ENCODE measurements around the gene RWDD3.

Gene RWDD3

DNA sequence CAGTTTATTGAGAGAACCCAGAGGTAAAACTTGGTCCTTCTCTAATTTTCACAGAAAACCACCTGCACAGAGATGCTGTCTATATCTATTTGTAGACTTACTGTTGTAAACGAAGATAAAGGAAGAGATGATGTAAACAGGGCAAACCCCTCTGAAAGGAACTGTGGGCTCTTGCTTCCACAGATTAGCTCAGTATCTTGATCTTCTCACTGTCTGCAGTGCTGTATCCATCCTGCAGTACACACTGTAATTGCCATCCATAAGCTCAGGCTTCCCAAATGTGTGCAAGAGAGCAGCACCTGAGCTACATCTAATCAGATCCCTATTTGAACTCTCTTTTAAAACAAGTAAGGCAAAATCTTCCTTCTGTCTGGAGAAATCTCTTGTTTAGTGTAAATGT is 16.6 kb upstream of the RWDD3 start:
- intact Hi-C loops (cut with micrococcal nuclease) = no loop called here
- H3K9me3 Mint-ChIP-seq = no peaks in the 10 kb centered on the region
- no peak overlapping the region for H3K4me3 Mint-ChIP-seq
- H3K27ac Mint-ChIP-seq = no peak overlapping the region
- peaks cover 2% of the 10 kb centered on the region for H3K27me3 Mint-ChIP-seq
- H3K4me1 Mint-ChIP-seq (ENCODE audit: low read depth) = no peaks in the 10 kb centered on the region
- no peaks in the 10 kb centered on the region for H3K36me3 Mint-ChIP-seq (ENCODE audit: low read depth)

DNA sequence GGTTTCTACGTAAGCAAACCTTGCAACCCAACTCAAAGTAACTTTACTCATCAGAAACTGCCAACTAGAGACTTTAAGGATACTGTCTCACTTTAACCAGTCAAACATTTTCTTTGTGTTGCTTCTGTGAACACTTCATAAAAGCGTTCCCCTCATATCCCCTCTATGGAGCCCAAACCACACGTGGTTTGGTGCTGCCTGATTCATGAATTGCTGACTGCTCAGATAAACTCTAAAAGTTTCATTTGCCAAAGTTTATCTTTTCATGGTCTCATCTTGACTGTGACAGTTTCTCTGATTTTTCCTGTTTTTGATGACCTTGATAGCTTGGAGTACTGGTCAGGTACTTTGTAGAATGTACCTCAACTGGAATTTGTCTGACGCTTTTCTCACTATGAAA is 14.6 kb upstream of the RWDD3 start:
- intact Hi-C loops (cut with micrococcal nuclease) = no loop called here
- Mint-ChIP-seq H3K9me3 (no peaks in the 10 kb centered on the region), H3K4me1 (ENCODE audit: low read depth) (no peaks in the 10 kb centered on the region), H3K36me3 (ENCODE audit: low read depth) (no peaks in the 10 kb centered on the region), H3K27ac (no peak overlapping the region), H3K4me3 (no peak overlapping the region), H3K27me3 (peaks cover 2% of the 10 kb centered on the region)

GRCh38 chr1:95221306-95221705 is 12.7 kb upstream of the RWDD3 start:
- no peaks in the 10 kb centered on the region for H3K36me3 Mint-ChIP-seq (ENCODE audit: low read depth)

DNA sequence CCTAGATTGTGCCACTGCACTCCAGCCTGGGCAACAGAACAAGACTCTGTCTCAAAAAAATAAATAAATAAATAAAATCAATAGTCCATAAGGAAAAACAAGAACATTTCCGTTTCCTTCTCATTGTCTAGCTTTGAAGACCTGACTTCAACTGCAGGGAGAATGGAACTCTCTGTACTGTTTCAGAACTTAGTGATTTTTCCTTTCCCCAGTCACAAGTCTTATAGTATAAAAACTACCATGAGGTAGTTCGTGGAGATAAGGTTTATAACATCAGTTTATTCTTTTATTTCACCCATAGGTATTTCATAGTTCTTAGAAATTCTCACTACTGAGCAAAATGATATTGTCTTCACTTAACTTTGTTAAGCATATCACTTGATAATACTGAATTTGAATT is 11.4 kb upstream of the RWDD3 start:
- Mint-ChIP-seq H3K36me3 (ENCODE audit: low read depth) (no peaks in the 10 kb centered on the region), H3K9me3 (no peaks in the 10 kb centered on the region), H3K4me1 (ENCODE audit: low read depth) (peaks cover 5% of the 10 kb centered on the region), H3K27ac (no peak overlapping the region), H3K4me3 (no peak overlapping the region), H3K27me3 (no peaks in the 10 kb centered on the region)
- intact Hi-C loops (cut with micrococcal nuclease) = no loop called here

More at GRCh38 chr1:95221306-95221705, 12.7 kb upstream of the RWDD3 start:
- H3K4me1 Mint-ChIP-seq (ENCODE audit: low read depth) = no peaks in the 10 kb centered on the region
- intact Hi-C loops (cut with micrococcal nuclease) = no loop called here
- H3K27me3 Mint-ChIP-seq = peaks cover 2% of the 10 kb centered on the region
- no peaks in the 10 kb centered on the region for H3K9me3 Mint-ChIP-seq
- H3K4me3 Mint-ChIP-seq = no peak overlapping the region
- H3K27ac Mint-ChIP-seq = no peak overlapping the region

- no peaks in the 10 kb centered on the region for H3K36me3 Mint-ChIP-seq (ENCODE audit: low read depth)
- intact Hi-C loops (cut with micrococcal nuclease) = no loop called here
- H3K4me1 Mint-ChIP-seq (ENCODE audit: low read depth) = peaks cover 5% of the 10 kb centered on the region
- H3K4me3 Mint-ChIP-seq = no peak overlapping the region
- no peak overlapping the region for H3K27ac Mint-ChIP-seq
- no peaks in the 10 kb centered on the region for H3K27me3 Mint-ChIP-seq
- no peaks in the 10 kb centered on the region for H3K9me3 Mint-ChIP-seq
Measured at GRCh38 chr1:95223110-95223509, 10.9 kb upstream of the RWDD3 start.

GRCh38 chr1:95226781-95227660 is 7.0 kb upstream of the RWDD3 start:
- peaks cover 5% of the 10 kb centered on the region for H3K4me1 Mint-ChIP-seq (ENCODE audit: low read depth)
- no peak overlapping the region for H3K4me3 Mint-ChIP-seq
- peaks cover 20% of the 10 kb centered on the region for H3K27me3 Mint-ChIP-seq
- intact Hi-C loops (cut with micrococcal nuclease) = no loop called here
- H3K9me3 Mint-ChIP-seq = no peaks in the 10 kb centered on the region
- no peak overlapping the region for H3K27ac Mint-ChIP-seq
- no peaks in the 10 kb centered on the region for H3K36me3 Mint-ChIP-seq (ENCODE audit: low read depth)

DNA sequence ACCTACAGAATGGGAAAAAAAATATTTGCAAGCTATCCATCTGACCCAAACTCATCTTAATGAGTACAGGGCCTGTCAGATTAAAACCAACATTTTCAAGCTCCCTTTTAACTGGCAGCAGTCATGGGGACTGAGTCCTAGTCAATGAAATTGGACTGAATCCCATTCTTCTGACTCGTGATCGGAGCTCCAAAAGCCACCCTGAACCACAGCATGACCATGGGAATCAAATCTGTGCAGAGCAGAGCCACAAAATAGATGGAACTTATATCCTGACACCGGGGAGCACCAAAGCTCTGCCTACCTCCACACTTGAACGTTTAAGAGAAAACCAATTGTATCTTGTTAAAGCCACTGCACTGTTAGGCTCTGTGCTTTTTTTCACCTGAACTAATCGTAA is 5.0 kb upstream of the RWDD3 start:
- intact Hi-C loops (cut with micrococcal nuclease) = no loop called here
- H3K4me3 Mint-ChIP-seq = no peak overlapping the region
- H3K27ac Mint-ChIP-seq = no peak overlapping the region
- H3K9me3 Mint-ChIP-seq = no peaks in the 10 kb centered on the region
- peaks cover 13% of the 10 kb centered on the region for H3K4me1 Mint-ChIP-seq (ENCODE audit: low read depth)
- H3K27me3 Mint-ChIP-seq = peaks cover 33% of the 10 kb centered on the region
- peaks cover 5% of the 10 kb centered on the region for H3K36me3 Mint-ChIP-seq (ENCODE audit: low read depth)

DNA sequence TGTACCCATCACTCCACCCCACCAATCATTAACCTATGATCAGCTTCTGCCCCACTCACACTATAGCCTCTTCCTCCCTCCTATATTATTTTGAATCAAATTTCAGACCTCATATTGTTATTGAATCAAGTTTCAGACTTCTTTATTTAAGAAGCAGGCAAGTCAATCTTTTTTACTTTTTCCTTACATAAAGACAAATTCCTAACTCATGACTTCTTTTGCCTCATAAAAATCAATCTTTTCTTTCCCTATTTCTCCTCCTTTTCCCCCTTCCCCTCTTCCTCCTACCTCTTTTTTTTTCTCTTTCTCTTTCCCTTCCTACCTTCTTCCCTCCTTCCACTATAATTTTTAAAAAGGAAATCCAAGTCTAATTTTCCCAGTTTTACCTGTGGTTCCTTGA is 4.3 kb upstream of the RWDD3 start:
- no peak overlapping the region for H3K27ac Mint-ChIP-seq
- no peaks in the 10 kb centered on the region for H3K9me3 Mint-ChIP-seq
- H3K4me1 Mint-ChIP-seq (ENCODE audit: low read depth) = peaks cover 16% of the 10 kb centered on the region
- peaks cover 33% of the 10 kb centered on the region for H3K27me3 Mint-ChIP-seq
- H3K36me3 Mint-ChIP-seq (ENCODE audit: low read depth) = peaks cover 12% of the 10 kb centered on the region
- no peak overlapping the region for H3K4me3 Mint-ChIP-seq
- intact Hi-C loops (cut with micrococcal nuclease) = loop anchor here (5.0 kb wide), 2 partner anchors 147 to 372 kb away; no protein-coding TSS in a partner anchor

DNA sequence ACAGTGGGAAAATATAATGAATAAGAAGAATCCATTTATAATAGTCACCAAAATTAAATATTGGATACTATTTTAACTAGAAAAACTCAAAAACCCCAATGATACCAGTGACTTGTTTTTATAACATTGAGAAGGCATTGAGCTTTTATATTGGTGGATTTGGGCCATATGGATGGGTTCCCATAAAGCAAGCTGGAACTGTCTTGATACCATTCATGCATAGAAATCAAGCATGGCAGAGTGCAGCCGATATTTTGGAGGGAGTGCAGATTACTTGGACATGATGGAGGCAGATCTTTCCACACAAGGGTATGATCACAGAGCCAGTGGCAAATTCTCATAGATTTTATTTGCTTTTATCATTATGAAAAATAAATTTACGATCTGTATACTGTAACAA is 3.8 kb upstream of the RWDD3 start:
- intact Hi-C loops (cut with micrococcal nuclease) = loop anchor here (5.0 kb wide), 2 partner anchors 148 to 373 kb away; no protein-coding TSS in a partner anchor
- Mint-ChIP-seq H3K27ac (no peak overlapping the region), H3K27me3 (peaks cover 33% of the 10 kb centered on the region), H3K36me3 (ENCODE audit: low read depth) (peaks cover 13% of the 10 kb centered on the region), H3K4me1 (ENCODE audit: low read depth) (peaks cover 17% of the 10 kb centered on the region), H3K4me3 (no peak overlapping the region), H3K9me3 (no peaks in the 10 kb centered on the region)

DNA sequence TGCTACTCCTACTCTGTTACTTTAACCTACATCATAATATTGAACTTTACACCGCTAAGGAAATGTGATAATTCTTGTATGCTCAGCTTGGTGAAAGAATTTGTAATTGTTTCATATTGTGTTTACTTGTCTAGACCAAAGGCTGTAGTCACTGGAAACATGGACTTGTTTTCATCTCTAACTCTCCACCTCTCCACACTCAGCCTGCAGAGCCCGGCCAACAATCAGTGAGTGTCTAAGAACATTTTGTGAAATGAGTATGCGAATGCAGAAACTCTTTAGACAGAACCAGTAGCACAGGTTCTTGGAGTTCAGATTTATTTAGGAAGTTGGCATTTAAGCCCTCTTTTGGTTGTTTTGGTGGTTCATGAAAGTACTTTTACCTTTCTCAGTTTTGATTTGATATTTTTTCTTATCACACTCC is 3.2 kb upstream of the RWDD3 start:
- Mint-ChIP-seq H3K27ac (no peak overlapping the region), H3K27me3 (peaks cover 33% of the 10 kb centered on the region), H3K4me1 (ENCODE audit: low read depth) (peaks cover 17% of the 10 kb centered on the region)

DNA sequence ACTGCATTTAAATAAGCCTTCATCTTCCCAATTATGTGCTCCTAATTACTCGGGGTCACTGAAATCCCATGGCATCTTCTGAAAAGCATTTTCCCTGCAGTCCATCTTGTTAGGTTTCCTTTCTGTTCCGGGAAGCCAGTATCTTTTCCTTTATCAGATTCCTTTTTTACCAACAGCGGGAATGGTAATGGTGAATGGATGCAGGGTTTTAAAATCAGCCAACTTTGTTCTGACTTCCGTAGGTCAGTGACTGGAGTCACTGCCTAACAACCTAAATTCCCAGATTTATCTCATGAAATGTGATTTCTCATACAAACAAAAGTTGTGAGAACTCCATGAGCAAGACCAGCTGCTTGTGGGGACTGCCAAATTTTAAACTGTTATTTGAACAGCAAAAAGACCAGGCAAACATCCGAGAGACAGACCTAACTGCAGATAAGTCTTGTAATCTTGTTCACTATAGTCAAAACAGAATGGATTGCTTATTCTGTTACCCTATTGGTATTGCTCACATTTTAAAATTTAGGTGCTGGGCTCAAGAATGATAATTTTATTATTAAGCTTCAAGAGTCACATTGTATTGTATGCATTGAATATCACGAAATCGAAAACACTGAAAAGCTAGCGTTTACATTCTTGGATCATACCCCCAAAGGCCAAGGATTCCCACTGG is 1.2 kb upstream of the RWDD3 start:
- H3K27ac Mint-ChIP-seq = no peak overlapping the region
- peaks cover 25% of the 10 kb centered on the region for H3K36me3 Mint-ChIP-seq (ENCODE audit: low read depth)
- H3K4me1 Mint-ChIP-seq (ENCODE audit: low read depth) = peaks cover 20% of the 10 kb centered on the region
- H3K27me3 Mint-ChIP-seq = peaks cover 33% of the 10 kb centered on the region
- no peak overlapping the region for H3K4me3 Mint-ChIP-seq
- H3K9me3 Mint-ChIP-seq = no peaks in the 10 kb centered on the region
- intact Hi-C loops (cut with micrococcal nuclease) = loop anchor here (5.0 kb wide), 2 partner anchors 150 to 375 kb away; no protein-coding TSS in a partner anchor

More for the DNA sequence above, 3.2 kb upstream of the RWDD3 start:
- intact Hi-C loops (cut with micrococcal nuclease) = loop anchor here (5.0 kb wide), 2 partner anchors 148 to 373 kb away; no protein-coding TSS in a partner anchor
- no peaks in the 10 kb centered on the region for H3K9me3 Mint-ChIP-seq
- H3K4me3 Mint-ChIP-seq = no peak overlapping the region
- H3K36me3 Mint-ChIP-seq (ENCODE audit: low read depth) = peaks cover 13% of the 10 kb centered on the region

DNA sequence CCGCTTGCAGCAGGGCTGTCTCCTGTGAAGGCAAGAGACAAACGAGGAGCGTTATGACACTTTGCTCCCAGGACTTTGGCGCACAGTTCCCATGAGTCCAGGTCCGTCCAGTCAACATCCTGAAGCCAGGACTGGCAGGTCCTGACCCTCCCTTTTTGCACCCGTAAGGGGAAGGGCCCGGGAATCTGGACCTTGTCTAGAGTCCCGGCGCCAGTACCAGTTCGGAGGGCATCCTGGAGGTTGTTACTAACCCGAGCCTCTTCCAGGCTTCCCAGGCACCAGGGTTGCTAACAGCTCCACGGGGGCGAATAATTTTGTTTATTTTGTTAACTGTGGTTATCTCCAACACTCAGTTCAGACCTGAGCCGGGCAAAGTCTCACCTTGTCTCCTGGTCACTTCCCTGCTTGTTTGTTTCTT is 682 bp upstream of the RWDD3 start:
- Mint-ChIP-seq H3K27ac (peak overlapping the region; percentile 88), H3K4me1 (ENCODE audit: low read depth) (peaks cover 23% of the 10 kb centered on the region), H3K36me3 (ENCODE audit: low read depth) (peaks cover 28% of the 10 kb centered on the region), H3K4me3 (peak overlapping the region; percentile 77), H3K27me3 (peaks cover 33% of the 10 kb centered on the region), H3K9me3 (no peaks in the 10 kb centered on the region)
- intact Hi-C loops (cut with micrococcal nuclease) = loop anchor here (5.0 kb wide), 2 partner anchors 151 to 376 kb away; no protein-coding TSS in a partner anchor

GRCh38 chr1:95236784-95237575 is 3.0 kb downstream of the RWDD3 start:
- Mint-ChIP-seq H3K27ac (no peak overlapping the region), H3K9me3 (no peaks in the 10 kb centered on the region), H3K36me3 (ENCODE audit: low read depth) (peaks cover 65% of the 10 kb centered on the region), H3K4me1 (ENCODE audit: low read depth) (peaks cover 33% of the 10 kb centered on the region), H3K27me3 (peaks cover 14% of the 10 kb centered on the region), H3K4me3 (no peak overlapping the region)
- intact Hi-C loops (cut with micrococcal nuclease) = no loop called here

Data from dendritic cell treated with granulocyte-macrophage colony-stimulating factor and Interleukin-4, amounts not matched to agents 40 ng/mL and 50 ng/mL, for 4 days (primary cell).